Activated naive CD8-positive, alpha-beta T cell (primary cell): ENCODE measurements around the gene NUDC.

Experiments
- H3K27ac Mint-ChIP-seq: one replicate; pipeline ENCODE4 v1.8.0; 2021; ENCODE audit warnings: mixed read lengths
- H3K27me3 Mint-ChIP-seq: one replicate; pipeline ENCODE4 v1.8.0; 2021; ENCODE audit warnings: mixed read lengths
- H3K36me3 Mint-ChIP-seq: one replicate; pipeline ENCODE4 v1.8.0; 2021; ENCODE audit warnings: mixed read lengths
- H3K4me1 Mint-ChIP-seq: one replicate; pipeline ENCODE4 v1.8.0; 2021; ENCODE audit warnings: low read depth, mixed read lengths
- H3K4me3 Mint-ChIP-seq: one replicate; pipeline ENCODE4 v1.8.0; 2021; ENCODE audit warnings: mild to moderate bottlenecking, mixed read lengths
- H3K9me3 Mint-ChIP-seq: one replicate; pipeline ENCODE4 v1.8.0; 2021; ENCODE audit warnings: low read depth, mixed read lengths

NUDC gene

GRCh38 chr1:26900815-26901511 lies 20.6 kb upstream of the NUDC start:
- no peaks in the 10 kb centered on the region for H3K9me3 Mint-ChIP-seq
- H3K27ac Mint-ChIP-seq: peak overlapping the region; percentile 99
- peaks cover 4% of the 10 kb centered on the region for H3K36me3 Mint-ChIP-seq
- no peaks in the 10 kb centered on the region for H3K27me3 Mint-ChIP-seq
- H3K4me1 Mint-ChIP-seq: peaks cover 30% of the 10 kb centered on the region
- H3K4me3 Mint-ChIP-seq: peak overlapping the region; percentile 91

- no peak overlapping the region for H3K27ac Mint-ChIP-seq
- no peaks in the 10 kb centered on the region for H3K4me1 Mint-ChIP-seq
- no peaks in the 10 kb centered on the region for H3K36me3 Mint-ChIP-seq
- H3K4me3 Mint-ChIP-seq: no peak overlapping the region
- peaks cover 4% of the 10 kb centered on the region for H3K27me3 Mint-ChIP-seq
- no peaks in the 10 kb centered on the region for H3K9me3 Mint-ChIP-seq
Observed at GRCh38 chr1:26907071-26907917, 14.2 kb upstream of the NUDC start.

GRCh38 chr1:26909951-26910342 lies 11.6 kb upstream of the NUDC start:
- H3K27ac Mint-ChIP-seq: no peak overlapping the region
- H3K9me3 Mint-ChIP-seq: no peaks in the 10 kb centered on the region
- no peaks in the 10 kb centered on the region for H3K4me1 Mint-ChIP-seq
- no peaks in the 10 kb centered on the region for H3K36me3 Mint-ChIP-seq
- peaks cover 4% of the 10 kb centered on the region for H3K27me3 Mint-ChIP-seq
- no peak overlapping the region for H3K4me3 Mint-ChIP-seq

- Mint-ChIP-seq H3K27ac (no peak overlapping the region), H3K4me3 (no peak overlapping the region)
Observed at GRCh38 chr1:26910343-26911160, 11.0 kb upstream of the NUDC start.

GRCh38 chr1:26911399-26912146 lies 10.0 kb upstream of the NUDC start:
- H3K27me3 Mint-ChIP-seq: peaks cover 4% of the 10 kb centered on the region
- H3K27ac Mint-ChIP-seq: no peak overlapping the region
- no peaks in the 10 kb centered on the region for H3K36me3 Mint-ChIP-seq
- no peaks in the 10 kb centered on the region for H3K9me3 Mint-ChIP-seq
- no peaks in the 10 kb centered on the region for H3K4me1 Mint-ChIP-seq
- H3K4me3 Mint-ChIP-seq: no peak overlapping the region

More at GRCh38 chr1:26910343-26911160, 11.0 kb upstream of the NUDC start:
- Mint-ChIP-seq H3K27me3 (peaks cover 4% of the 10 kb centered on the region), H3K36me3 (no peaks in the 10 kb centered on the region), H3K4me1 (no peaks in the 10 kb centered on the region), H3K9me3 (no peaks in the 10 kb centered on the region)

GRCh38 chr1:26912147-26912490 lies 9.4 kb upstream of the NUDC start:
- H3K4me1 Mint-ChIP-seq: no peaks in the 10 kb centered on the region
- no peaks in the 10 kb centered on the region for H3K9me3 Mint-ChIP-seq
- H3K4me3 Mint-ChIP-seq: no peak overlapping the region
- no peak overlapping the region for H3K27ac Mint-ChIP-seq
- peaks cover 4% of the 10 kb centered on the region for H3K27me3 Mint-ChIP-seq
- no peaks in the 10 kb centered on the region for H3K36me3 Mint-ChIP-seq

GRCh38 chr1:26913389-26913753 lies 8.2 kb upstream of the NUDC start:
- Mint-ChIP-seq H3K27me3 (peaks cover 4% of the 10 kb centered on the region), H3K9me3 (no peaks in the 10 kb centered on the region), H3K4me3 (no peak overlapping the region), H3K36me3 (no peaks in the 10 kb centered on the region), H3K27ac (no peak overlapping the region), H3K4me1 (no peaks in the 10 kb centered on the region)

- Mint-ChIP-seq H3K4me3 (no peak within 1 kb of the TSS), H3K27ac (no peak within 1 kb of the TSS)
Observed at GRCh38 chr1:26913754-26914619, 7.6 kb upstream of the NUDC start, which contains the start of gene NR0B2. TSS of gene NR0B2 (minus strand) at chr1:26913975. CDS start at chr1:26913940, 35 bp downstream.

GRCh38 chr1:26915204-26915842 lies 6.2 kb upstream of the NUDC start:
- Mint-ChIP-seq H3K9me3 (no peaks in the 10 kb centered on the region), H3K4me3 (no peak overlapping the region), H3K27me3 (no peaks in the 10 kb centered on the region), H3K27ac (no peak overlapping the region), H3K4me1 (peaks cover 3% of the 10 kb centered on the region), H3K36me3 (no peaks in the 10 kb centered on the region)

More at GRCh38 chr1:26913754-26914619, 7.6 kb upstream of the NUDC start, which contains the start of gene NR0B2:
- no peaks in the 10 kb centered on the region for H3K9me3 Mint-ChIP-seq
- H3K36me3 Mint-ChIP-seq: no peaks in the 10 kb centered on the region
- H3K27me3 Mint-ChIP-seq: peaks cover 4% of the 10 kb centered on the region
- H3K4me1 Mint-ChIP-seq: no peaks in the 10 kb centered on the region

GRCh38 chr1:26921126-26921539 lies 410 bp upstream of the NUDC start:
- peaks cover 6% of the 10 kb centered on the region for H3K36me3 Mint-ChIP-seq
- no peaks in the 10 kb centered on the region for H3K9me3 Mint-ChIP-seq
- H3K27ac Mint-ChIP-seq: peak overlapping the region; percentile 97
- peaks cover 38% of the 10 kb centered on the region for H3K4me1 Mint-ChIP-seq
- peak overlapping the region; percentile 93 for H3K4me3 Mint-ChIP-seq
- H3K27me3 Mint-ChIP-seq: no peaks in the 10 kb centered on the region

- Mint-ChIP-seq H3K4me1 (peaks cover 44% of the 10 kb centered on the region), H3K36me3 (peaks cover 8% of the 10 kb centered on the region), H3K4me3 (peak overlapping the region; percentile 93), H3K27ac (peak overlapping the region; percentile 97), H3K9me3 (no peaks in the 10 kb centered on the region), H3K27me3 (no peaks in the 10 kb centered on the region)
Observed at GRCh38 chr1:26922431-26922729, 837 bp downstream of the NUDC start.

- H3K4me1 Mint-ChIP-seq: peaks cover 45% of the 10 kb centered on the region
- H3K36me3 Mint-ChIP-seq: peaks cover 8% of the 10 kb centered on the region
Observed at GRCh38 chr1:26922901-26923300, 1.4 kb downstream of the NUDC start.

GRCh38 chr1:26923711-26924110 lies 2.2 kb downstream of the NUDC start:
- Mint-ChIP-seq H3K27ac (peak overlapping the region; percentile 97), H3K9me3 (no peaks in the 10 kb centered on the region), H3K36me3 (peaks cover 13% of the 10 kb centered on the region), H3K27me3 (no peaks in the 10 kb centered on the region), H3K4me1 (peaks cover 50% of the 10 kb centered on the region), H3K4me3 (peak overlapping the region; percentile 93)

More at GRCh38 chr1:26922901-26923300, 1.4 kb downstream of the NUDC start:
- peak overlapping the region; percentile 97 for H3K27ac Mint-ChIP-seq
- peak overlapping the region; percentile 93 for H3K4me3 Mint-ChIP-seq
- H3K27me3 Mint-ChIP-seq: no peaks in the 10 kb centered on the region
- H3K9me3 Mint-ChIP-seq: no peaks in the 10 kb centered on the region
